ENCODE data around the gene GOLGA1. TPM values are rescaled to one million over a fixed set of nuclear protein-coding genes. Genes with fewer than 3 reads are reported as not detected.

The GOLGA1 gene
- polyA plus RNA-seq, 1 of the 3 experiments (the other 2 are of a cell fraction), result 10.0 TPM

GRCh38 chr9:124828489-124829333 lies 112.2 kb downstream of the GOLGA1 start:
- Histone ChIP-seq H4K20me1 (ENCODE audit: insufficient read depth) (no peaks in the 10 kb centered on the region), H3F3A (replicated peaks; ENCODE audit: insufficient read depth) (peaks cover 12% of the 10 kb centered on the region), H3K36me3 (replicated peaks in 1 of 2; ENCODE audit: control insufficient read depth in 1 of 2, insufficient read depth in 2 of 2, low read length in 1 of 2) (no peaks in the 10 kb centered on the region), H3K9me2 (no peaks in the 10 kb centered on the region), H3K27ac (ENCODE audit: low read depth in 2 of 2, low read length in 1 of 2) (no peak overlapping the region), H3K9me3 (no peaks in the 10 kb centered on the region), H2AFZ (ENCODE audit: low read depth) (no peak overlapping the region), H3K4me2 (no peak overlapping the region), H3K79me2 (ENCODE audit: insufficient read depth) (no peaks in the 10 kb centered on the region), H3K9ac (no peak overlapping the region), H3K27me3 (ENCODE audit: insufficient read depth) (no peaks in the 10 kb centered on the region), H3K4me3 (ENCODE audit: low read depth in 2 of 2, low read length in 1 of 2) (no peak overlapping the region), H3K4me1 (ENCODE audit: control insufficient read depth in 1 of 2, insufficient read depth in 2 of 2, low read depth in 1 of 2, low read length in 1 of 2) (0 out of 4 replicates have a peak, but pooled peaks cover 0 to 8% of the 10 kb centered on the region in 2 experiments)
- POLR2A ChIA-PET, result no interaction called here
- 60% methylated on average over 2 of the region's 2 CpGs for WGBS (ENCODE audit: low lambda C conversion rate)
- TF ChIP-seq, protein P1, sequence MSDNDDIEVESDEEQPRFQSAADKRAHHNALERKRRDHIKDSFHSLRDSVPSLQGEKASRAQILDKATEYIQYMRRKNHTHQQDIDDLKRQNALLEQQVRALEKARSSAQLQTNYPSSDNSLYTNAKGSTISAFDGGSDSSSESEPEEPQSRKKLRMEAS (IDR thresholded peaks at IDR 0.05; ENCODE audit: low read depth), result no peak
- TF ChIP-seq, protein P2, sequence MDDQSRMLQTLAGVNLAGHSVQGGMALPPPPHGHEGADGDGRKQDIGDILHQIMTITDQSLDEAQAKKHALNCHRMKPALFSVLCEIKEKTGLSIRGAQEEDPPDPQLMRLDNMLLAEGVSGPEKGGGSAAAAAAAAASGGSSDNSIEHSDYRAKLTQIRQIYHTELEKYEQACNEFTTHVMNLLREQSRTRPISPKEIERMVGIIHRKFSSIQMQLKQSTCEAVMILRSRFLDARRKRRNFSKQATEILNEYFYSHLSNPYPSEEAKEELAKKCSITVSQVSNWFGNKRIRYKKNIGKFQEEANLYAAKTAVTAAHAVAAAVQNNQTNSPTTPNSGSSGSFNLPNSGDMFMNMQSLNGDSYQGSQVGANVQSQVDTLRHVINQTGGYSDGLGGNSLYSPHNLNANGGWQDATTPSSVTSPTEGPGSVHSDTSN (IDR thresholded peaks at IDR 0.05), result no peak
- TF ChIP-seq, protein P3, sequence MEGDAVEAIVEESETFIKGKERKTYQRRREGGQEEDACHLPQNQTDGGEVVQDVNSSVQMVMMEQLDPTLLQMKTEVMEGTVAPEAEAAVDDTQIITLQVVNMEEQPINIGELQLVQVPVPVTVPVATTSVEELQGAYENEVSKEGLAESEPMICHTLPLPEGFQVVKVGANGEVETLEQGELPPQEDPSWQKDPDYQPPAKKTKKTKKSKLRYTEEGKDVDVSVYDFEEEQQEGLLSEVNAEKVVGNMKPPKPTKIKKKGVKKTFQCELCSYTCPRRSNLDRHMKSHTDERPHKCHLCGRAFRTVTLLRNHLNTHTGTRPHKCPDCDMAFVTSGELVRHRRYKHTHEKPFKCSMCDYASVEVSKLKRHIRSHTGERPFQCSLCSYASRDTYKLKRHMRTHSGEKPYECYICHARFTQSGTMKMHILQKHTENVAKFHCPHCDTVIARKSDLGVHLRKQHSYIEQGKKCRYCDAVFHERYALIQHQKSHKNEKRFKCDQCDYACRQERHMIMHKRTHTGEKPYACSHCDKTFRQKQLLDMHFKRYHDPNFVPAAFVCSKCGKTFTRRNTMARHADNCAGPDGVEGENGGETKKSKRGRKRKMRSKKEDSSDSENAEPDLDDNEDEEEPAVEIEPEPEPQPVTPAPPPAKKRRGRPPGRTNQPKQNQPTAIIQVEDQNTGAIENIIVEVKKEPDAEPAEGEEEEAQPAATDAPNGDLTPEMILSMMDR (IDR thresholded peaks at IDR 0.05), result no peak
- TF ChIP-seq, protein P4, sequence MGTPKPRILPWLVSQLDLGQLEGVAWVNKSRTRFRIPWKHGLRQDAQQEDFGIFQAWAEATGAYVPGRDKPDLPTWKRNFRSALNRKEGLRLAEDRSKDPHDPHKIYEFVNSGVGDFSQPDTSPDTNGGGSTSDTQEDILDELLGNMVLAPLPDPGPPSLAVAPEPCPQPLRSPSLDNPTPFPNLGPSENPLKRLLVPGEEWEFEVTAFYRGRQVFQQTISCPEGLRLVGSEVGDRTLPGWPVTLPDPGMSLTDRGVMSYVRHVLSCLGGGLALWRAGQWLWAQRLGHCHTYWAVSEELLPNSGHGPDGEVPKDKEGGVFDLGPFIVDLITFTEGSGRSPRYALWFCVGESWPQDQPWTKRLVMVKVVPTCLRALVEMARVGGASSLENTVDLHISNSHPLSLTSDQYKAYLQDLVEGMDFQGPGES (IDR thresholded peaks at IDR 0.05; ENCODE audit: low read depth, low read length), result no peak
- TF ChIP-seq NRF1 (IDR thresholded peaks at IDR 0.05; ENCODE audit: low read depth, low read length), result no peak
- no peak for TF ChIP-seq ELF1 (IDR thresholded peaks at IDR 0.05)
- no peak for TF ChIP-seq TCF12 (IDR thresholded peaks at IDR 0.05)
- TF ChIP-seq FOXM1 (IDR thresholded peaks at IDR 0.05; ENCODE audit: low read depth), result no peak
- TF ChIP-seq GABPA (IDR thresholded peaks at IDR 0.05; ENCODE audit: low read depth), result no peak
- TF ChIP-seq REST (IDR thresholded peaks at IDR 0.05; ENCODE audit: low read depth, low read length), result no peak
- TF ChIP-seq TAF1 (IDR thresholded peaks at IDR 0.05; ENCODE audit: borderline replicate concordance, low read depth, low read length), result no peak
- TF ChIP-seq USF2 (IDR thresholded peaks at IDR 0.05; ENCODE audit: borderline replicate concordance, low read depth, low read length), result no peak
- TF ChIP-seq CHD2 (IDR thresholded peaks at IDR 0.05; ENCODE audit: low read length, partially characterized antibody), result no peak
- TF ChIP-seq, protein P5, sequence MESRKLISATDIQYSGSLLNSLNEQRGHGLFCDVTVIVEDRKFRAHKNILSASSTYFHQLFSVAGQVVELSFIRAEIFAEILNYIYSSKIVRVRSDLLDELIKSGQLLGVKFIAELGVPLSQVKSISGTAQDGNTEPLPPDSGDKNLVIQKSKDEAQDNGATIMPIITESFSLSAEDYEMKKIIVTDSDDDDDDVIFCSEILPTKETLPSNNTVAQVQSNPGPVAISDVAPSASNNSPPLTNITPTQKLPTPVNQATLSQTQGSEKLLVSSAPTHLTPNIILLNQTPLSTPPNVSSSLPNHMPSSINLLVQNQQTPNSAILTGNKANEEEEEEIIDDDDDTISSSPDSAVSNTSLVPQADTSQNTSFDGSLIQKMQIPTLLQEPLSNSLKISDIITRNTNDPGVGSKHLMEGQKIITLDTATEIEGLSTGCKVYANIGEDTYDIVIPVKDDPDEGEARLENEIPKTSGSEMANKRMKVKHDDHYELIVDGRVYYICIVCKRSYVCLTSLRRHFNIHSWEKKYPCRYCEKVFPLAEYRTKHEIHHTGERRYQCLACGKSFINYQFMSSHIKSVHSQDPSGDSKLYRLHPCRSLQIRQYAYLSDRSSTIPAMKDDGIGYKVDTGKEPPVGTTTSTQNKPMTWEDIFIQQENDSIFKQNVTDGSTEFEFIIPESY (IDR thresholded peaks at IDR 0.05; ENCODE audit: borderline replicate concordance, low read depth), result no peak
- no peak for TF ChIP-seq EZH2phosphoT487 (IDR thresholded peaks at IDR 0.05; ENCODE audit: borderline replicate concordance, low read depth)
- TF ChIP-seq RFX5 (IDR thresholded peaks at IDR 0.05; ENCODE audit: low read length), result no peak
- no peak for DNase-seq
- CTCF ChIA-PET, result interaction anchor here (1.0 to 20.2 kb wide), 4 partner anchors 12 to 57 kb away, joined by 4 to 353 read pairs (median 14); partner anchors contain the start of gene WDR38
